GM19035 (cell line): ENCODE measurements around the gene ZSWIM3.
"Not testable (repeated sequence)": the region's sequence is repeated elsewhere in the genome, so short reads cannot be mapped to it uniquely, and the experiment has no call there.

Experiments
- ATAC-seq: cut with Tn5 transposase; IDR thresholded peaks from one replicate; pipeline ENCODE4 v1.9.1; 2021; ENCODE audit not compliant: unreplicated experiment

ZSWIM3 gene

DNA sequence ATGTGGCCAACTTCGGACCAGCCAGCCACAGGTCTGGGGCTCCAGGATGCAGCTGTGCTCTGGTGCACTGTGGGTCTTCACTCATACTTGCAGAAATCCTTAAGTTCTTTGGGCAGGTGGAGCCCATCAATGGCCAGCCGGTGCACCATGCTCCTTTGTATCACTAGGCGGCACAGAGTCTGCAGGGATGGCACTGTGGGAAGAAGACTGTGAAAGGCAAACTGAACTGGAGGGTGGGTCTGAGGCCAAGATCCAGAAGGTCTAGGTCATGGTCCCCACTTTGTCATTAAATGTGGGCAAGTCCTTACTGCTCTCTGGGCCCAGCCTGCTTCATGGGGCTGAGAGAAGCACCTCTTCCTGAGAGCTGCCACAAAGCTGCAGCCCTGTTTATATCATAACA is 31.3 kb downstream of the ZSWIM3 start:
- ATAC-seq, result no peak

DNA sequence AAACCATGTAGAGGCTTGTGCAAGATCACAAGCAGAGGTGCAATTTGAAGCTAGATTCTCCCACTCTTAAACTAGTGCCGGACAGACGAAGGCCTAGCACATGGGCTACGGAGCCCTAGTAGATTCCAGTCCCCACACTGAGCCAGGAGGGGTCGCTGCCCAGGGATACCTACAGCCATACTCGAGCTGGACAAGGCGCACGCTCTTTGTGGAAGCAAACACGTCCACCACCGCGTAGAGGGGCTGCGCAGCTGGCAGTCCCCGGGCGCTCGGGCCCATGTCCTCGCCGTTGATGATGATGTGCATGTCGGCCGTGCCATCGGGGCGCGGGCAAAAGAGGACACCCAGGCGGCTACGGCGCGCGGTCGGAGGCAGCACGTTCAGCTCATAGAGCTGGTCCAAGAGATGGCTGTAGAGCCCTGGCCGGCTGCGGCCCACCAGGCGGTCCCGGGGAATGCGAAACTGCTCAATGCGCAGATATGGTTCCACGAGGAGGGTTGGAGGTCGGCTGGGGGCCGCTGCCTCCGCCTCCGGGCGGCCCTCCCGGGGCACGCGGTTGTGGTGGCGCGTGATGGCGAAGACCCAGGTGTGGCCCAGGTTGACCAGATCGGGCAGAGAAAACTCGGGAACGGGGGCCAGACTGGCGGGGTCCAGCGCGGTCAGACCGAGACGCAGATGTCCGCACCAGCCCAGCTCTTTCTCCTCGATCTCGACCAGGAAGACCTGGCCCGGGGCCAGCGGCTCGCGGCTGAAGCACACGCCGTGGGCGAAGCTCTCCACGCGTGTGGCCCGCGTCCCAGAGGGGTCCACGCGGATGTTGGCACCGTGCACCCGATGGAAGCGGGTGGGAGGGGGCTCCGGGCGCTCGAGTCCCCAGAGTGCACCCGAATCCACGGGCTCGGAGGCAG is 32.9 kb downstream of the ZSWIM3 start:
- ATAC-seq, result peak; percentile 4

DNA sequence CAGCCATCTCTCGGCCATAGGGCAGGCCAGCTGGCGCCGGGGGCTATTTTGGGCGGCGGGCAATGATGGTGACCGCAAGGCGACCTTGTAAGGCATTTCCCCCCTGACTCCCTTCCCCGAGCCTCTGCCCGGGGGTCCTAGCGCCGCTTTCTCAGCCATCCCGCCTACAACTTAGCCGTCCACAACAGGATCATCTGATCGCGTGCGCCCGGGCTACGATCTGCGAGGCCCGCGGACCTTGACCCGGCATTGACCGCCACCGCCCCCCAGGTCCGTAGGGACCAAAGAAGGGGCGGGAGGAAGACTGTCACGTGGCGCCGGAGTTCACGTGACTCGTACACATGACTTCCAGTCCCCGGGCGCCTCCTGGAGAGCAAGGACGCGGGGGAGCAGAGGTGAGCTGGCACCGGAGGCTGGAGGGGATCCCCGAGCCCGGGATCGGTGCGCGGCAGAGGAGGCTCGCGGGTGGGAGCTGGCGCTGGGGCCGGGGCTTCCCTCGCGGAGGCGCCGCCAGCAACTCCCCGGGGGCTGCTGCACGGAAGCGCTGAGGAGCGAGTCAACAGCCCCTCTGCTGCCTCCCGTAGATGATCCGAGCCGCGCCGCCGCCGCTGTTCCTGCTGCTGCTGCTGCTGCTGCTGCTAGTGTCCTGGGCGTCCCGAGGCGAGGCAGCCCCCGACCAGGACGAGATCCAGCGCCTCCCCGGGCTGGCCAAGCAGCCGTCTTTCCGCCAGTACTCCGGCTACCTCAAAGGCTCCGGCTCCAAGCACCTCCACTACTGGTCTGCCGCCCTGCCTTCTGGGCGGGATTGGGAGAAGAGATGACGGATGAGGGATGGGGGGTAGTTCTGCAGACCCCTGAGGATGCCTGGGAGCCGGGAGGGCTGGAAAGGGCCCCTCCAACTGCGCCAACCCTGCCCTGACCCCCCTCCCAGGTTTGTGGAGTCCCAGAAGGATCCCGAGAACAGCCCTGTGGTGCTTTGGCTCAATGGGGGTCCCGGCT is 33.9 kb downstream of the ZSWIM3 start, which contains the start of the genes CTSA and NEURL2:
Gene CTSA (plus strand): TSS at position 351 of the 999 bp plus-strand sequence. CDS start 234 bp downstream, at position 585.
Gene NEURL2 (minus strand): TSS at position 224 of the 999 bp plus-strand sequence. CDS start 217 bp downstream, at position 7.
- peak; percentile 81 for ATAC-seq

DNA sequence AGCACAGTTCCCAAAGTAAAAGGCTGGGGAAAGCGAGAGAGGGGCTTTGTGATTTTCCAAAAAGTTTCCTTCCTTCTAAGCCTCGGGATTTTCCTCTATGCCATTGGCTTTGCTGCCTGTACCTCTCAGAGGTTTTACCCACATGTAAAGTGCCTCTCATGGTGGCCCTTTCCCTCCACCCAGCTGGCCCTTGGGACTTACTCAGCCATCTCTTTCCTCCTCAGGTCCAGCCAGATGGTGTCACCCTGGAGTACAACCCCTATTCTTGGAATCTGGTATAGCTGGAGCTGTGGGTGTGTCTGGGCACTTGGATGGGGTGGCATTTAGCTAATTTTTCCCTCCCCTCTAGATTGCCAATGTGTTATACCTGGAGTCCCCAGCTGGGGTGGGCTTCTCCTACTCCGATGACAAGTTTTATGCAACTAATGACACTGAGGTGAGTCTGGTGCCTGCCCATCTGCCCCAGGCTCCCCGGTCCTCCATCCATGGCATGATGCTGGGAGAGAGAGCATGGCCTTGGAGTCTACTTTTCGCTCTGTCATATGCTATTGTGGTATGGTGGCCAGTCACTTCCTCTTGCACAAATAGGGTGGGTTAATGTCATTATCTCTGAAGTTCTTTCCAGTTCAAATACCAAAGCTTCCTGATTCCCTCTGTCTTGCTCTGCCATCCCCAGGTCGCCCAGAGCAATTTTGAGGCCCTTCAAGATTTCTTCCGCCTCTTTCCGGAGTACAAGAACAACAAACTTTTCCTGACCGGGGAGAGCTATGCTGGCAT is 34.8 kb downstream of the ZSWIM3 start:
- no peak for ATAC-seq

DNA sequence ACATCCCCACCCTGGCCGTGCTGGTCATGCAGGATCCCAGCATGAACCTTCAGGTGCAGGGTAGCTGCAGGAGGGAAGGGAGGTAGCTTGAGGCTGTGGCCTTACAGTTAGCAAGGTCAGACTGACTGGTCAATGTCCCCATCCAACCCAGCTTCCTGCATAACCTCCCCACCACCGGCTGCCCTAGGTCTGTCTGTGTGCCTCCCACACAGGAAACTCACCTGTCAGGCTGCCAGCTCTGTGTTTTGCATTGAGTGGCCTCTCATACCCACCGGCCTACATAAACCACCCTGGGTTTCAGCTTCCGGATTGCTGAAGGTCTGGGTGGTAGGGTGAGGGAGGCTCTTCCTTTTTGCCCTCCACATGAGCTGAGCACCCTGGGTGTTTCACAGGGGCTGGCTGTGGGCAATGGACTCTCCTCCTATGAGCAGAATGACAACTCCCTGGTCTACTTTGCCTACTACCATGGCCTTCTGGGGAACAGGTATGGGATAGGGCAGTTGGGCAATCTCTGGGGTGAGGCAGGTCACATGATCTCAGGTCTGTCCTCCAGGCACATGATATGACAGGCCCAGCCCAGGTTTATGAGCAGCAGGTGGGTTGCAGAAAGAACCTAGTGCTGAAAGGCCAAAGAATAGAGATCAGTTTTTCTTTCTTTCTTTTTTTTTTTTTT is 35.5 kb downstream of the ZSWIM3 start:
- ATAC-seq, result no peak

DNA sequence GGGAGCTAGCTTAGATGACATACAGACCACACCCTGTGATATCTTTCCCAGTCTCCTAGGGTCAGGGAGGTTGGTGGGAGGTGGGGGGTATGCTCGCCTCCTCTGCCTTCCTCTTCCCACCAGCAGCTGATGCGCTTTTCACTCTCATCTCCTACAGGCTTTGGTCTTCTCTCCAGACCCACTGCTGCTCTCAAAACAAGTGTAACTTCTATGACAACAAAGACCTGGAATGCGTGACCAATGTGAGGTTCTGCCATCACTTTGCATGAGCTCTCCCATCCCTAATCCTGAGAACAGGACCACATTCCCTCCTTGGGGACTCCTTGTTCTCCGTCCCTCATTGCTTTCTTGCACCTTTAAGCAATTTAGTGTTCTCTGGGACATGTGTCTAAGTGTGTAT is 36.4 kb downstream of the ZSWIM3 start:
- ATAC-seq, result no peak

DNA sequence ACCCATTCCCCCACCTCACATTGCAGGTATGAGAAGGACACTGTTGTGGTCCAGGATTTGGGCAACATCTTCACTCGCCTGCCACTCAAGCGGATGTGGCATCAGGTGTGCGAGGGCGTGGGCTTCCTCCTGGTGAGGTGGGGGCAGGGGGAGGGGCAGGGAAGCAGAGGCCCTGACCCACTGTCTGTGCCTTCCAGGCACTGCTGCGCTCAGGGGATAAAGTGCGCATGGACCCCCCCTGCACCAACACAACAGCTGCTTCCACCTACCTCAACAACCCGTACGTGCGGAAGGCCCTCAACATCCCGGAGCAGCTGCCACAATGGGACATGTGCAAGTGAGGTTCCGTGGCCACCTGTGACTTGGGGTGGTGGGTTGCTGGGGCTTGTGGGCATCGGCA is 37.4 kb downstream of the ZSWIM3 start:
- no peak for ATAC-seq

DNA sequence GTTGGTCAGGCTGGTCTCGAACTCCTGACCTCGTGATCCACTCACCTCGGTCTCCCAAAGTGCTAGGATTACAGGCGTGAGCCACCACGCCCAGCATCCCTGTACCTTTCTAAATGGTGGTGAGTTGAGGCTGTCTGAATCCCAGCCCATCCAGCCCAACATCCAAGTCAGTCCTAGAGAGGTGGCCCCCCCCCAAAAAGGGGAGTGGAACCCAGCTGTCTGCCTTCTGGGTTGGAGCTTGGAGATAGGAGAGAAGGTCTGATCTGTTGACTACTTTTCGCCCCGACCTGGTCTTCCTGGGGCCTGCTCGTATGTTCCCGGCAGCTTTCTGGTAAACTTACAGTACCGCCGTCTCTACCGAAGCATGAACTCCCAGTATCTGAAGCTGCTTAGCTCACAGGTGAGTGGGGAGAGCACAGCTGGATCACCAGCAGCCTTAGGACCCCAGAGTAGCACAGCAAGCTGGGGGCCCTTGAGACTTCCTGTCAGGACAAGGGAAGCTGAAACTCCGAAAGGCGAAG is 39.3 kb downstream of the ZSWIM3 start:
- ATAC-seq, result no peak

DNA sequence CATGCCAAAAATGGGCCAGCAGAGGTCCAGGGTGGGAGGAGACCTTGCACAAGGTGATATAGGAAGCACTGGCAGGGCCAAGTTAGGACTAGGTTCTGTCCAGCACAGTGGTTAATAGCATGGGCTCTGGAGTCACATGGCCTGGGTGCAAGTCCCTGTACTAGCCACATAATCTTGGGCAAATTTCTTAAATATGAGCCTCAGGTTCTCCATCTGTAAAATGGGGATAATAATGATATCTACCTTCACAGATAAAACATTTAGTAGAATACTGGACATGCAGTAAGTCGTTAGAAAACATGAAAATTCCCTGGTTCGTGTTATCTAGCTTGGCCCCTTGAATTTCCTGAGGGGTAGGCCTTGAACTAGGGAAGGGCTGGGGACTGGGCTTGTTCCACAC is 39.9 kb downstream of the ZSWIM3 start:
- no peak for ATAC-seq

DNA sequence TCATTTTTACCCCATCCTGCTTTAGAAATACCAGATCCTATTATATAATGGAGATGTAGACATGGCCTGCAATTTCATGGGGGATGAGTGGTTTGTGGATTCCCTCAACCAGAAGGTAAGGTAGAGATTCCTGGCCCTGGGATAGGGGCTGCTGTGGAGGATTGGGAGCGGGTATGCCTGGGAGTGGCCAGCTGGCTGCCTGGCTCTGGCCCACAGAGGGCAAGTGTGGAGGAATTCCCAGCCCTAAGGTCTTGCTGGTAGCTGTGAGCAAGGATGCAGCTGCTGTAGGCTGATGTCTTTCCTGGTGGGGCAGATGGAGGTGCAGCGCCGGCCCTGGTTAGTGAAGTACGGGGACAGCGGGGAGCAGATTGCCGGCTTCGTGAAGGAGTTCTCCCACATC is 40.3 kb downstream of the ZSWIM3 start:
- ATAC-seq, result no peak

DNA sequence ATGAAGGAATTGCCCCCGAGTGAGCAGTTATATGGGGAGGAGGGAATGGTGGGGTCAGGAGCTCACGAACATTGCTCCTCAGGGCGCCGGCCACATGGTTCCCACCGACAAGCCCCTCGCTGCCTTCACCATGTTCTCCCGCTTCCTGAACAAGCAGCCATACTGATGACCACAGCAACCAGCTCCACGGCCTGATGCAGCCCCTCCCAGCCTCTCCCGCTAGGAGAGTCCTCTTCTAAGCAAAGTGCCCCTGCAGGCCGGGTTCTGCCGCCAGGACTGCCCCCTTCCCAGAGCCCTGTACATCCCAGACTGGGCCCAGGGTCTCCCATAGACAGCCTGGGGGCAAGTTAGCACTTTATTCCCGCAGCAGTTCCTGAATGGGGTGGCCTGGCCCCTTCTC is 40.9 kb downstream of the ZSWIM3 start:
- ATAC-seq, result no peak

DNA sequence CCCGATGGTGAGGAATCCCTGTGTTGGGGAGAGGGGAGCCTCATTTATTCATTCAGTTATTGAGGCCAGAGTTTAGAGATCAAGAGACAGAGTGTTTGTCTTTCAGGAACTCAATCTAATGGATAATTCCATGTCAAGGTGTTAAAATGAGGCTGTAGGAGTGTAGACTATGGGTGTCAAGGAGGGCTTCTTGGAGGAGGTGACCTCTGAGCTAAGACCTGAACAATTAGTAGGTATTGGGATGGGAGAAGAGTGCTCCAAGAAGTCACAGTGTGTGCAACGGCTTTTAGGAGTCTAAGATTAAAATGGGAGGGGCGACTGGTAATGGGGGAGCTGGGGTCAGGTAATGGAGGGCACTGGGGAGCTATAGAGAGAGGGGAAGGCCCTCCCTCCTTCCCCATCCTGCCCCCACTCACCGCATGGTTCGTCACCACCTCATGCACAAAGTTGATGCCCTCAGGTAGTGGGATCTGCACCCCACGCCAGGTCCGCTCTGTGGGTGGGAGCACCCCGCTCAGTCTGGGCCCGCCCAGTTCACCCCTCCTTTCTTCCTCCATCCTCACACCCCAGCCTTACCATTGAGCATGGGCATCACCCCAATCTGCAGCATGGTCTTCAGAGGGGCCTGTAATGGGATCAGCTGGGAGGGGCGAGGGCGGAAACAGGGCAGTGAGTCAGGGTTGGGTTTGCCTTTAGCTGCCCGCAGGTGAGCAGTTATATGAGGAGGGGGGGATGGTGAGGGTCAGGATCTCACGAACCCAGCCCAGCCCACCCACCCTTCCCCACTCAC is 41.8 kb downstream of the ZSWIM3 start:
- no peak for ATAC-seq

DNA sequence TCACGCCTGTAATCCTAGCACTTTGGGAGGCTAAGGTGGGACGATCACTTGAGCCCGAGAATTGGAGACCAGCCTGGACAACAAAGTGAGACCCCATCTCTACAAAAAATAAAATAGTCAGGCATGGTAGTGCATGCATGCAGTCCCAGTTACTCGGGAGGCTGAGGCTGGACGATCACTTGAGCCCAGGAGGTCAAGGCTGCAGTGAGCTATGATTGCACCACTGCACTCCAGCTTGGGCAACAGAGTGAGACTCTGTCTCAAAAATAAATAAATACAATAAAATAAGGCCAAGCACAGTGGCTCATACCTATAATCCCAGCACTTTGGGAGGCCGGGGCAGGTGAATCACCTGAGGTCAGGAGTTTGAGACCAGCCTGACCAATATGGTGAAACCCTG is 43.9 kb downstream of the ZSWIM3 start:
- not testable (repeated sequence) for ATAC-seq

DNA sequence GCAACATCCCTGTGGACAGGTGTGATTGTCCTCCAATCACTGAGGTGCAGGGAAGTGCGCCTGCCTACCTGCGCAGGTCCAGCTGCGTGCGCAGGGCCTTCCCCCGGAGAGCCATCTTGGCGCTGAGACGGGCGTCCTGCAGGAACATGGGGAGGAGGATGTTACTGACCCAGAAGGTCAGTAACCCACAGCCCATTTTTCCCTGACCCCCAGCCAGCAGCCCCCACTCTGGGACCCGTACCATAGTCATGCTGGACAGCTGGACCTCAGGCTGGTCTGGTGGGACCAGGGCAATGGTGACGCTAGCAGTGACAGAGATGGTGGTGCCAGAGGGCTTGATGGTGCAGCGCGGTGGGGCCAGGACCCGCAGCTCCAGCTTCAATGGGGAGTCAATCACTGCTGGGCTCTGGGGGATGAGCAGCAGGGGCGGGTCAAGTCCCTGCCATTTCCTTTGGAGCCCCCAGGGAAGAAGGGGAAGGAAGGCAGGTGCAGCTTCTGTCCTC is 44.8 kb downstream of the ZSWIM3 start:
- ATAC-seq, result no peak

DNA sequence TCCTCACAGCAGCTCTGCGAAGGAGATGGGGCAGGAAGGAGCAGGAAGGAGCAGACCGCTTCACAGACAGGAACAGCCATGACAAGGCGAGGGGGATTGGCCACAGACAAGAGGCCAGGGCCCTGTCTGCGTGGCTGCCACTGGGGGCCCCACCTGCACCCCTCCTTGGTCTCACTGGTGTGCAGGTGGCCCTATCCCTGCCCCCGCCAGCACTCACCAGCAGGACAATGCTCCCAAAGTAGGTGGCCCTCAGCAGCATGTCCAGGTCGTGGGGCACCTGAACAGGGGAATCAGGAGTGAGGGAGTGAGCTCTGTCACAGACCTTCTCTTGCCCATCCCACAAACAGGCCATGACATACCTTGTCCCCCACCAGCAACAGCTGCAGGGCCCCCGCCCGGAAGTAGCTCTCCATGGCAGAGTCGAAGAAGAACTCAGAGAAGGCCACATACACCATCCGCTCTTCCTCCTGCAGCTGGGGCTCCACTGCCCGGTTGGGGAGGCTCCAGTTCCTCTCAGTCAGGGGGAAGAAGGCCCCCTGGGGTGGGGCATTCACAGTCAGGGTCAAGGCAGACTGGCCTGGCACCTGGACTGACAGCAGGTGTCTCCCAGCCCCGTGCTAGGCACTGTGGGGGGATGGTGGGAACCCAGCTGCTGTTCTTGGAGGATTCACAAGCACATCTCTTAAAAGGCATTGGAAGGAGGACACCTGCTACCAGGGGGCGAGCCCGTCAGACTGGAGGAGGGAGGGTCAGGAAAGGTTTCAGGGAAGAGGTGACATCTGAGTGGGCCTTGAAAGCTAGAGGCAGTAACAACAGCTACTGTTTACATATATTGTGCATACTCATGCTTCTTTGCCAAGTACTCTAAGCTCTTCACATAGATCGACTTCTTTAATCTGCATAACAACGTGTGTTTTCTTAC is 47.4 kb downstream of the ZSWIM3 start:
- ATAC-seq, result no peak

DNA sequence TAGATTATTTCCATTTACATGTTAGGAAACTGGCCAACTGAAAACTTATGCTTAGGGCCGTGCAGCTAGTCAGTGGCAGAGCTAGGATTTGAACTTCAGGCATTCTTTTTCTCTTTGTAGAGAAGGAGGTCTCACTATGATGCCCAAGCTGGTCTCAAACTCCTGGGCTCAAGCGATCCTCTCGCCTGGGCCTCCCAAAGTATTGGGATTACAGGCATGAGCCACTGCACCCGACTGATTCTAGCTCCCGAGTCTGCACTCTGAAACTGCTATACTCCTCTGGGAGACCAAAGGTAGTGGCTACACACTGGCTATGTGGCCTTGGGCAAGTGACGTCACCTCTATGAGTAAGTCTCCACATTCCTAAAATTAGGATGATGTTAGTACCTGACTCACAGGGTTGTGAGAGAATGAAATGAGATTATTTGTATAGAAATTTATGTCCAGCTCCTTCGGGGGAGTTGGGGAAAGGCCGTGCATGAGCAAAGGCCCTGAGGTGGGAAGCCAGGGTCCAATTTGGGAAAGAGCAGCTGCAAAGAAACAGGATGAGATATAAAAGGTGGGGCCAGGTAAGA is 48.2 kb downstream of the ZSWIM3 start:
- ATAC-seq, result no peak

DNA sequence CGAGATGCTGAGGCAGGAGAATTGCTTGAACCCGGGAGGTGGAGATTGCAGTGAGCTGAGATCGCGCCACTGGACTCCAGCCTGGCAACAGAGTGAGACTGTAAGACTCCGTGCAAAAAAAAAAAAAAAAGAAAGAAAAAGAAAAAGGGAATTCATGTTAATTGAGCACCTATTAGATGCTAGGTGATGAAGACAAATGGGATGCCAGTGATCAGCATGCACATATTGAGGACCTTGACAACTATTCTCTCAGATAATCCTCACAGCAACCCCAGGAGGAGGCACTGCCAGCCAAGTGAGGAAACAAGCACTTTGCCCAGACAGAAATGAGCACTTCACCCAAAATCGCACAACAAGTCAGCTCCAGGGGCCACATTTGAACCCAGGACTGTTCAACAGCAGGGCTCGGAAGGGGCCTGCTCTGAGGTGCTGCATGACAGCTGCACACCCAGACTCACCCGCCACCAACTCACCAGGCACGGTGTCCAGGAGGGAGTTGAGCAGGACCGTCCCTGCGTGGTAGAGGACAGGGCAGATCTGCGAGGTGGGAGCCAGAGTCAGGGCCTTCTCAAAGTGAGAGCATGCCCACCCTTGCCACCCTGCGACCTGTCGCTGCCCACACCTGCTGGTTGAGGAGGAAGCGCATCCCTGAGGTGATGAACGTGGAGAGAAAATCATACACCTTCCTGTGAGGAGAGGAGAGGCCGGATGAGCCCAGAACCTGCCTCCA is 50.0 kb downstream of the ZSWIM3 start:
- ATAC-seq, result no peak
